GM23338 (cell line): ENCODE results near the gene PRMT1. TPM values are rescaled to one million over a fixed set of nuclear protein-coding genes. Genes with fewer than 3 reads are reported as not detected.
A peak's percentile ranks its signal among the peaks of the same experiment; 100 is the strongest.

Experiments used
- ATAC-seq: fragments of 200-7000 bp; cut with Tn5 transposase; 3 replicates; pipeline ENCODE4 v1.9.1; 2020
- DNase-seq: peaks from one replicate; pipeline ENCODE4 v3.0.0-alpha.2; 2015; ENCODE audit warnings: low spot score
- H2AFZ ChIP-seq: fragments of 200-600 bp; sonication (generic); 2 replicates; pipeline ENCODE4 v1.8.0; 2016; ENCODE audit warnings: antibody characterized with exemption, mild to moderate bottlenecking, moderate library complexity
- H3F3A ChIP-seq: fragments of 200-600 bp; sonication (generic); replicated peaks from 2 replicates; pipeline ENCODE4 v1.8.0; 2017; ENCODE audit warnings: antibody characterized with exemption, mixed run types, low read depth
- H3K27ac ChIP-seq: fragments of 200-600 bp; sonication (generic); 2 replicates; pipeline ENCODE4 v1.6.1; 2016; ENCODE audit warnings: low read depth
- H3K27me3 ChIP-seq: fragments of 200-600 bp; sonication (generic); 2 replicates; pipeline ENCODE4 v1.8.0; 2016; ENCODE audit warnings: mild to moderate bottlenecking, mixed run types, moderate library complexity; ENCODE audit not compliant: insufficient read depth
- H3K36me3 ChIP-seq: fragments of 200-600 bp; sonication (generic); 2 replicates; pipeline ENCODE4 v1.8.0; 2016; ENCODE audit warnings: mild to moderate bottlenecking; ENCODE audit not compliant: insufficient read depth
- H3K4me1 ChIP-seq: fragments of 200-600 bp; sonication (generic); 2 replicates; pipeline ENCODE4 v1.8.0; 2016; ENCODE audit warnings: mild to moderate bottlenecking, moderate library complexity; ENCODE audit not compliant: insufficient read depth
- H3K4me2 ChIP-seq: fragments of 200-600 bp; sonication (generic); 2 replicates; pipeline ENCODE4 v1.7.1; 2017; ENCODE audit warnings: mixed run types
- H3K4me3 ChIP-seq: fragments of 200-600 bp; sonication (generic); 2 replicates; pipeline ENCODE4 v1.6.1; 2016; ENCODE audit warnings: mixed run types
- H3K79me2 ChIP-seq: fragments of 200-600 bp; sonication (generic); replicated peaks from 2 replicates; pipeline ENCODE4 v1.8.0; 2017; ENCODE audit warnings: mild to moderate bottlenecking; ENCODE audit not compliant: insufficient read depth
- H3K9me2 ChIP-seq: fragments of 200-600 bp; sonication (generic); 2 replicates; pipeline ENCODE4 v1.8.0; 2017; ENCODE audit not compliant: insufficient read depth
- H4K20me1 ChIP-seq: fragments of 200-600 bp; sonication (generic); replicated peaks from 2 replicates; pipeline ENCODE4 v1.8.0; 2017; ENCODE audit warnings: mild to moderate bottlenecking; ENCODE audit not compliant: insufficient read depth
- H3K27ac Mint-ChIP-seq: 2 replicates; pipeline ENCODE4 v1.8.0; 2020; ENCODE audit warnings: inconsistent platforms, mild to moderate bottlenecking, moderate library complexity, mixed read lengths
- H3K27me3 Mint-ChIP-seq: 3 replicates; pipeline ENCODE4 v1.8.0; 2022; ENCODE audit warnings: low read depth, mild to moderate bottlenecking, moderate library complexity, mixed read lengths, inconsistent platforms; ENCODE audit not compliant: insufficient read depth, poor library complexity
- H3K36me3 Mint-ChIP-seq: 3 replicates; pipeline ENCODE4 v1.8.0; 2021; ENCODE audit warnings: low read depth, mild to moderate bottlenecking, inconsistent platforms, moderate library complexity, mixed read lengths
- H3K4me1 Mint-ChIP-seq: 3 replicates; pipeline ENCODE4 v1.8.0; 2020; ENCODE audit warnings: mild to moderate bottlenecking, inconsistent platforms, mixed read lengths
- H3K4me3 Mint-ChIP-seq: 3 replicates; pipeline ENCODE4 v1.8.0; 2021; ENCODE audit warnings: moderate library complexity, mild to moderate bottlenecking, inconsistent platforms, mixed read lengths
- H3K9me3 Mint-ChIP-seq: 3 replicates; pipeline ENCODE4 v1.8.0; 2020; ENCODE audit warnings: moderate library complexity, mild to moderate bottlenecking, inconsistent platforms, mixed read lengths
- CREB1 ChIP-seq: fragments of 250-450 bp; sonication (Bioruptor Pico); IDR thresholded peaks from 2 replicates; pipeline ENCODE4 v1.5.0; 2020; ENCODE audit warnings: low read depth, mild to moderate bottlenecking, moderate library complexity
- EZH2phosphoT487 ChIP-seq: fragments of 200-600 bp; sonication (generic); IDR thresholded peaks from one replicate; pipeline ENCODE4 v1.8.1; 2018; ENCODE audit warnings: antibody characterized with exemption; ENCODE audit not compliant: unreplicated experiment
- JUNB ChIP-seq: IDR thresholded peaks from one replicate; pipeline ENCODE4 v1.6.1; 2016; ENCODE audit warnings: antibody characterized with exemption; ENCODE audit not compliant: unreplicated experiment
- NANOG ChIP-seq: IDR thresholded peaks from 2 replicates; pipeline ENCODE4 v1.6.1; 2016; ENCODE audit warnings: antibody characterized with exemption, borderline replicate concordance
- POLR2AphosphoS5 ChIP-seq: IDR thresholded peaks from 2 replicates; pipeline ENCODE4 v1.6.1; 2016; ENCODE audit warnings: antibody characterized with exemption, low read depth
- polyA plus RNA-seq: library from polyadenylated mRNA; unstranded; fragments of >200 nt; fragmentation: Nextera tagmentation; extraction: Ambion mirVana; gene quantifications from 2 replicates; pipeline ENCODE4 v1.2.1, GENCODE V29; 2016
- total RNA-seq: library from RNA; depleted of rRNA; stranded (reverse); fragments of >200 nt; shearing (Covaris generic); gene quantifications from 2 replicates; pipeline ENCODE4 v1.2.3, GENCODE V29; 2014
- TF ChIP-seq, protein P1 (sequence below), 2 experiments: fragments of 200-600 bp in 1 of 2; sonication (generic) in 1 of 2; conservative IDR thresholded peaks; 2 replicates each; pipeline versions ENCODE4 v1.5.1 to v1.6.1; 2016 to 2017; ENCODE audit warnings: antibody characterized with exemption in 2 of 2, low read depth in 2 of 2, mild to moderate bottlenecking in 2 of 2, moderate library complexity in 1 of 2
- TF ChIP-seq, protein P2 (sequence below): IDR thresholded peaks from 2 replicates; pipeline ENCODE4 v1.6.1; 2016; ENCODE audit warnings: antibody characterized with exemption
- TF ChIP-seq, protein P3 (sequence below): fragments of 250-450 bp; sonication (Bioruptor Pico); IDR thresholded peaks from 2 replicates; pipeline ENCODE4 v1.5.0; 2020; ENCODE audit warnings: mild to moderate bottlenecking, moderate library complexity

The PRMT1 gene
- total and polyA plus RNA-seq, 2 experiments from 2014 or later: 590 to 700 TPM

DNA sequence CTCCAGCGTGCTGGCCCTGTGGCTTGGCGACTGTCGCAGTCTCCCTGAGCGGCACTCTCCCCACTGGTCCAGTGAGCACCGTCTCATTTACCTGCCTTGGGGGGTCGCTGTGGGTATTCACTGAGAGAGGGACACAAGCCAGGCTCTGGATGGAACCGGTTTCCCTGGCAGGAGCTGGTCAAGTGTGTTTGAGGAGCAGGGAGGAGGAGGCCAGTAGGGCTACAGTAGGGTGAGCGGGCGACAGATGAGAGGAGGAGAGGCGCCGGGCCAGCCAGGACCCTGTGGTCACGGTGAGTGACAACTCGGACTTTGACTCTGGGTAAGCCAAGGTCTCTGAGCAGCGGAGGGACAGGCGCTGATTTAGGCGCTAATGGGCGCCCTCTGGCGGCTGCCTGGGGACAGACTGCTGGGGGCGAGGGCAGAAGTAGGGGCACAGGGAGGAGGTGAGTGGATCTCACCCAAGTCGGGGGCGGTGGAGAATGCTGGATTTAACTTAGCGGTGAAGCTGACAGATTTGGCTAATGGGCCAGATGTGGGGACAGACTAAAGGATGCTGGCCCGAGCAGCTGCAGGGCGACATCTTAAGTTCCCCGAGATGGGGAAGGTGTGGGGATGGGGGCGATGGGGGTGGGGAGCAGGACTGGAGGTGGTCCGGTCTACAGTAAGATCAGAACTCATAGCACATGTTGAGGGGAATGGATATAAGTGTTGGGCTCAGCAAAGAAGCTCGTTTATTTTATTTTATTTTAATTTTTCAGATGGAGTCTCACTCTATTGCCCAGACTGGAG lies 4.7 kb upstream of the PRMT1 start (continued):
- TF ChIP-seq, protein P1, sequence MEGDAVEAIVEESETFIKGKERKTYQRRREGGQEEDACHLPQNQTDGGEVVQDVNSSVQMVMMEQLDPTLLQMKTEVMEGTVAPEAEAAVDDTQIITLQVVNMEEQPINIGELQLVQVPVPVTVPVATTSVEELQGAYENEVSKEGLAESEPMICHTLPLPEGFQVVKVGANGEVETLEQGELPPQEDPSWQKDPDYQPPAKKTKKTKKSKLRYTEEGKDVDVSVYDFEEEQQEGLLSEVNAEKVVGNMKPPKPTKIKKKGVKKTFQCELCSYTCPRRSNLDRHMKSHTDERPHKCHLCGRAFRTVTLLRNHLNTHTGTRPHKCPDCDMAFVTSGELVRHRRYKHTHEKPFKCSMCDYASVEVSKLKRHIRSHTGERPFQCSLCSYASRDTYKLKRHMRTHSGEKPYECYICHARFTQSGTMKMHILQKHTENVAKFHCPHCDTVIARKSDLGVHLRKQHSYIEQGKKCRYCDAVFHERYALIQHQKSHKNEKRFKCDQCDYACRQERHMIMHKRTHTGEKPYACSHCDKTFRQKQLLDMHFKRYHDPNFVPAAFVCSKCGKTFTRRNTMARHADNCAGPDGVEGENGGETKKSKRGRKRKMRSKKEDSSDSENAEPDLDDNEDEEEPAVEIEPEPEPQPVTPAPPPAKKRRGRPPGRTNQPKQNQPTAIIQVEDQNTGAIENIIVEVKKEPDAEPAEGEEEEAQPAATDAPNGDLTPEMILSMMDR (conservative IDR thresholded peaks at IDR 0.05; ENCODE audit: low read depth in 2 of 2): peak; percentile 89 to 93
- TF ChIP-seq POLR2AphosphoS5: no peak

DNA sequence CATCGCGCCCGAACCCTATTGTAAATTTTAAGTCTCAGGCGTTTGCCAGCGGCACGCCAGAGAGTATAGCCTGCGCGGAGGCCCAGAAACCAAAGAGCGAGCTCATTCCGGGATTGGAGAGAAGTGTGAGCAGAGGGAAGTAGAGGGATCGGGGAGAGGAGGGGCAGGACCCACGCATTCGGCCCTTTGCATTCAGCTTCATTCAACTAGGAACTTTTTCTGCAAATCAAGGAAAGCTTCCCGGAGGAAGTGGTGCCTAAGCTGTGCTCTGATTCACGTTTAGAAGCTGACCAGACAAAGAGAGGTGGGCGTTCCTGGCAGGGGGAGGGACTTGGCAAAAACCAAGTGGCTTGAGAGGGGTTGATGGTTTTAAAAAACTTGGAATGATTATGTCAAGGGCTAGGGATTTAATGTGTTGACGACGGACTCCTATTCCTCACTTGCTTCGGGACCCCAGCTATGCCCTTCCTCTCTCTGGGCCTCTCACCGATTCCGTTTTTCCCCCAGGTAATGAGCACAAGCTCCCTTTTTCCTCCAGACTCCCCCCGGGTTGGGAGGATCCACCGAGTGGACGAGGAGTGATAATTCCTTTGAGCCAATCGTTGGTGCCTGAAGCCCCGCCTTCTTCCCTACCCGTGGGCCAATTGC lies 811 bp upstream of the PRMT1 start:
- H3K9me3 Mint-ChIP-seq: no peaks in the 10 kb centered on the region; the same call in 1 of the 3 replicates
- H3K4me1 ChIP-seq: peaks cover 27% of the 10 kb centered on the region
- H3K4me3 Mint-ChIP-seq: peak overlapping the region; percentile 91
- peaks cover 36% of the 10 kb centered on the region for H3F3A ChIP-seq
- peaks cover 35% of the 10 kb centered on the region for H3K27me3 Mint-ChIP-seq
- H3K9me2 ChIP-seq: no peaks in the 10 kb centered on the region
- ATAC-seq (peak; percentile 9), DNase-seq (peak; percentile 94)
- peak overlapping the region; percentile 54 for H3K4me3 ChIP-seq
- H2AFZ ChIP-seq: no peak overlapping the region
- peaks cover 25% of the 10 kb centered on the region for H3K4me1 Mint-ChIP-seq
- peak overlapping the region; percentile 98 for H3K27ac ChIP-seq
- H3K36me3 ChIP-seq: peaks cover 9% of the 10 kb centered on the region
- peak overlapping the region; percentile 100 for H3K27ac Mint-ChIP-seq
- H4K20me1 ChIP-seq: peaks cover 18% of the 10 kb centered on the region
- peak overlapping the region; percentile 71 for H3K4me2 ChIP-seq
- H3K79me2 ChIP-seq: peaks cover 39% of the 10 kb centered on the region
- H3K27me3 ChIP-seq: no peaks in the 10 kb centered on the region
- H3K36me3 Mint-ChIP-seq: peaks cover 25% of the 10 kb centered on the region
- TF ChIP-seq EZH2phosphoT487 (no peak), JUNB (no peak), POLR2AphosphoS5 (peak; percentile 99)
- TF ChIP-seq, protein P2, sequence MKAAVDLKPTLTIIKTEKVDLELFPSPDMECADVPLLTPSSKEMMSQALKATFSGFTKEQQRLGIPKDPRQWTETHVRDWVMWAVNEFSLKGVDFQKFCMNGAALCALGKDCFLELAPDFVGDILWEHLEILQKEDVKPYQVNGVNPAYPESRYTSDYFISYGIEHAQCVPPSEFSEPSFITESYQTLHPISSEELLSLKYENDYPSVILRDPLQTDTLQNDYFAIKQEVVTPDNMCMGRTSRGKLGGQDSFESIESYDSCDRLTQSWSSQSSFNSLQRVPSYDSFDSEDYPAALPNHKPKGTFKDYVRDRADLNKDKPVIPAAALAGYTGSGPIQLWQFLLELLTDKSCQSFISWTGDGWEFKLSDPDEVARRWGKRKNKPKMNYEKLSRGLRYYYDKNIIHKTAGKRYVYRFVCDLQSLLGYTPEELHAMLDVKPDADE: peak; percentile 47; the same call in 1 of the 2 replicates

DNA sequence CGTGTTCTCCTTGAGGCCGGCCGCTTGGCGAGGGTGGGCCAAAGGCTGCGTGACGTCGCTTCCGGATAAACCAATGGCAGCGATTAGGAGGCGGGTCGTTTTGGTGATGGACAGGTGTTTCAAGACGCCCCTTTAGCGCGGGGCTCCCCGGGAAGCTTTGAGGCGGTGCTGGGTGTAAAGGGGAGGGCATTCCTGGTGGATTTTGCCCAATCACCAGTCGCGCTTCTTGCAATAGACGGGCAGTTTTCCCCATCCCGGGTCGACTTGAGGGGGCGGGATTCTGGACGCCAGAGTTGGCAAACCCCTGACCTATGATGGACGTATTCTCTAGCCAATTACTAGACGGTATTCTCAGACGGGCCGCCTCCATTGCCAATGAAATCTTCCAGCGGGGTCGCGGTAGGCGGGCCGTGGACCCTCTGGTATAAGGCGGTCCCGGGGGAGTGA lies 264 bp upstream of the PRMT1 start:
- DNase-seq (peak; percentile 100), ATAC-seq (peak; percentile 64)
- peaks cover 44% of the 10 kb centered on the region for H3K79me2 ChIP-seq
- peak overlapping the region; percentile 91 for H3K4me3 Mint-ChIP-seq
- H3K4me3 ChIP-seq: peak overlapping the region; percentile 95
- peak overlapping the region; percentile 100 for H3K27ac Mint-ChIP-seq
- H3F3A ChIP-seq: peaks cover 36% of the 10 kb centered on the region
- peak overlapping the region; percentile 92; the same call in 1 of the 2 replicates for H3K27ac ChIP-seq
- H3K27me3 Mint-ChIP-seq: peaks cover 35% of the 10 kb centered on the region
- H3K36me3 ChIP-seq: peaks cover 14% of the 10 kb centered on the region
- H3K4me1 Mint-ChIP-seq: peaks cover 23% of the 10 kb centered on the region
- TF ChIP-seq CREB1 (CRISPR knock-in tag) (peak; percentile 91), POLR2AphosphoS5 (no peak), NANOG (no peak)
- TF ChIP-seq, protein P3, sequence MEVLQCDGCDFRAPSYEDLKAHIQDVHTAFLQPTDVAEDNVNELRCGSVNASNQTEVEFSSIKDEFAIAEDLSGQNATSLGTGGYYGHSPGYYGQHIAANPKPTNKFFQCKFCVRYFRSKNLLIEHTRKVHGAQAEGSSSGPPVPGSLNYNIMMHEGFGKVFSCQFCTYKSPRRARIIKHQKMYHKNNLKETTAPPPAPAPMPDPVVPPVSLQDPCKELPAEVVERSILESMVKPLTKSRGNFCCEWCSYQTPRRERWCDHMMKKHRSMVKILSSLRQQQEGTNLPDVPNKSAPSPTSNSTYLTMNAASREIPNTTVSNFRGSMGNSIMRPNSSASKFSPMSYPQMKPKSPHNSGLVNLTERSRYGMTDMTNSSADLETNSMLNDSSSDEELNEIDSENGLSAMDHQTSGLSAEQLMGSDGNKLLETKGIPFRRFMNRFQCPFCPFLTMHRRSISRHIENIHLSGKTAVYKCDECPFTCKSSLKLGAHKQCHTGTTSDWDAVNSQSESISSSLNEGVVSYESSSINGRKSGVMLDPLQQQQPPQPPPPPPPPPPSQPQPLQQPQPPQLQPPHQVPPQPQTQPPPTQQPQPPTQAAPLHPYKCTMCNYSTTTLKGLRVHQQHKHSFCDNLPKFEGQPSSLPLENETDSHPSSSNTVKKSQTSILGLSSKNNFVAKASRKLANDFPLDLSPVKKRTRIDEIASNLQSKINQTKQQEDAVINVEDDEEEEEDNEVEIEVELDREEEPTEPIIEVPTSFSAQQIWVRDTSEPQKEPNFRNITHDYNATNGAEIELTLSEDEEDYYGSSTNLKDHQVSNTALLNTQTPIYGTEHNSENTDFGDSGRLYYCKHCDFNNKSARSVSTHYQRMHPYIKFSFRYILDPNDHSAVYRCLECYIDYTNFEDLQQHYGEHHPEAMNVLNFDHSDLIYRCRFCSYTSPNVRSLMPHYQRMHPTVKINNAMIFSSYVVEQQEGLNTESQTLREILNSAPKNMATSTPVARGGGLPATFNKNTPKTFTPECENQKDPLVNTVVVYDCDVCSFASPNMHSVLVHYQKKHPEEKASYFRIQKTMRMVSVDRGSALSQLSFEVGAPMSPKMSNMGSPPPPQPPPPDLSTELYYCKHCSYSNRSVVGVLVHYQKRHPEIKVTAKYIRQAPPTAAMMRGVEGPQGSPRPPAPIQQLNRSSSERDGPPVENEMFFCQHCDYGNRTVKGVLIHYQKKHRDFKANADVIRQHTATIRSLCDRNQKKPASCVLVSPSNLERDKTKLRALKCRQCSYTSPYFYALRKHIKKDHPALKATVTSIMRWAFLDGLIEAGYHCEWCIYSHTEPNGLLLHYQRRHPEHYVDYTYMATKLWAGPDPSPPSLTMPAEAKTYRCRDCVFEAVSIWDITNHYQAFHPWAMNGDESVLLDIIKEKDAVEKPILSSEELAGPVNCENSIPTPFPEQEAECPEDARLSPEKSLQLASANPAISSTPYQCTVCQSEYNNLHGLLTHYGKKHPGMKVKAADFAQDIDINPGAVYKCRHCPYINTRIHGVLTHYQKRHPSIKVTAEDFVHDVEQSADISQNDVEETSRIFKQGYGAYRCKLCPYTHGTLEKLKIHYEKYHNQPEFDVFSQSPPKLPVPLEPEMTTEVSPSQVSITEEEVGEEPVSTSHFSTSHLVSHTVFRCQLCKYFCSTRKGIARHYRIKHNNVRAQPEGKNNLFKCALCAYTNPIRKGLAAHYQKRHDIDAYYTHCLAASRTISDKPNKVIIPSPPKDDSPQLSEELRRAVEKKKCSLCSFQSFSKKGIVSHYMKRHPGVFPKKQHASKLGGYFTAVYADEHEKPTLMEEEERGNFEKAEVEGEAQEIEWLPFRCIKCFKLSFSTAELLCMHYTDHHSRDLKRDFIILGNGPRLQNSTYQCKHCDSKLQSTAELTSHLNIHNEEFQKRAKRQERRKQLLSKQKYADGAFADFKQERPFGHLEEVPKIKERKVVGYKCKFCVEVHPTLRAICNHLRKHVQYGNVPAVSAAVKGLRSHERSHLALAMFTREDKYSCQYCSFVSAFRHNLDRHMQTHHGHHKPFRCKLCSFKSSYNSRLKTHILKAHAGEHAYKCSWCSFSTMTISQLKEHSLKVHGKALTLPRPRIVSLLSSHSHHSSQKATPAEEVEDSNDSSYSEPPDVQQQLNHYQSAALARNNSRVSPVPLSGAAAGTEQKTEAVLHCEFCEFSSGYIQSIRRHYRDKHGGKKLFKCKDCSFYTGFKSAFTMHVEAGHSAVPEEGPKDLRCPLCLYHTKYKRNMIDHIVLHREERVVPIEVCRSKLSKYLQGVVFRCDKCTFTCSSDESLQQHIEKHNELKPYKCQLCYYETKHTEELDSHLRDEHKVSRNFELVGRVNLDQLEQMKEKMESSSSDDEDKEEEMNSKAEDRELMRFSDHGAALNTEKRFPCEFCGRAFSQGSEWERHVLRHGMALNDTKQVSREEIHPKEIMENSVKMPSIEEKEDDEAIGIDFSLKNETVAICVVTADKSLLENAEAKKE (CRISPR knock-in tag): no peak
- no peaks in the 10 kb centered on the region; the same call in 1 of the 3 replicates for H3K9me3 Mint-ChIP-seq
- H3K4me1 ChIP-seq: peaks cover 25% of the 10 kb centered on the region
- H3K9me2 ChIP-seq: no peaks in the 10 kb centered on the region
- no peaks in the 10 kb centered on the region for H3K27me3 ChIP-seq
- H3K36me3 Mint-ChIP-seq: peaks cover 28% of the 10 kb centered on the region
- H2AFZ ChIP-seq: no peak overlapping the region
- H4K20me1 ChIP-seq: peaks cover 23% of the 10 kb centered on the region
- peak overlapping the region; percentile 84 for H3K4me2 ChIP-seq
